GM23248 (cell line): ENCODE measurements around the gene CPSF4. TPM values are rescaled to one million over a fixed set of nuclear protein-coding genes. Genes with fewer than 3 reads are reported as not detected.

Source experiments
- DNase-seq: peaks from one replicate; pipeline ENCODE4 v3.0.0-alpha.2; 2015
- H2AFZ ChIP-seq: fragments of 200-600 bp; sonication (generic); 2 replicates; pipeline ENCODE4 v1.6.1; 2016; ENCODE audit warnings: antibody characterized with exemption
- H3F3A ChIP-seq: fragments of 200-600 bp; sonication (generic); 2 replicates; pipeline ENCODE4 v1.6.1; 2016; ENCODE audit warnings: mild to moderate bottlenecking, antibody characterized with exemption, mixed run types; ENCODE audit not compliant: insufficient read depth
- H3K27ac ChIP-seq: fragments of 200-600 bp; sonication (generic); 2 replicates; pipeline ENCODE4 v1.5.1; 2016; ENCODE audit warnings: mild to moderate bottlenecking
- H3K27me3 ChIP-seq: fragments of 200-600 bp; sonication (generic); replicated peaks from 2 replicates; pipeline ENCODE4 v1.6.1; 2016; ENCODE audit warnings: mild to moderate bottlenecking; ENCODE audit not compliant: insufficient read depth
- H3K36me3 ChIP-seq: fragments of 200-600 bp; sonication (generic); 2 replicates; pipeline ENCODE4 v1.6.1; 2016; ENCODE audit warnings: low read depth, mild to moderate bottlenecking
- H3K4me1 ChIP-seq: fragments of 200-600 bp; sonication (generic); 2 replicates; pipeline ENCODE4 v1.6.1; 2016; ENCODE audit warnings: mild to moderate bottlenecking; ENCODE audit not compliant: insufficient read depth
- H3K4me2 ChIP-seq: fragments of 200-600 bp; sonication (generic); one replicate; pipeline ENCODE4 v1.6.1; 2016; ENCODE audit warnings: mild to moderate bottlenecking; ENCODE audit not compliant: unreplicated experiment
- H3K4me3 ChIP-seq: fragments of 200-600 bp; sonication (generic); 2 replicates; pipeline ENCODE4 v1.5.1; 2016; ENCODE audit warnings: mild to moderate bottlenecking
- H3K79me2 ChIP-seq: fragments of 200-600 bp; sonication (generic); 2 replicates; pipeline ENCODE4 v1.6.1; 2016; ENCODE audit warnings: mild to moderate bottlenecking; ENCODE audit not compliant: insufficient read depth
- H3K9ac ChIP-seq: fragments of 200-600 bp; sonication (generic); 2 replicates; pipeline ENCODE4 v1.6.1; 2016; ENCODE audit warnings: mild to moderate bottlenecking
- H3K9me2 ChIP-seq: fragments of 200-600 bp; sonication (generic); 2 replicates; pipeline ENCODE4 v1.6.1; 2016; ENCODE audit warnings: mixed run types, mild to moderate bottlenecking, moderate library complexity; ENCODE audit not compliant: insufficient read depth
- H3K9me3 ChIP-seq: fragments of 200-600 bp; sonication (generic); one replicate; pipeline ENCODE4 v1.6.1; 2017; ENCODE audit warnings: low read depth
- H4K20me1 ChIP-seq: fragments of 200-600 bp; sonication (generic); 2 replicates; pipeline ENCODE4 v1.6.0; 2016; ENCODE audit not compliant: insufficient read depth
- EZH2 ChIP-seq: fragments of 200-600 bp; sonication (generic); IDR thresholded peaks from 2 replicates; pipeline ENCODE4 v1.6.1; 2018; ENCODE audit warnings: antibody characterized with exemption, mild to moderate bottlenecking; ENCODE audit not compliant: insufficient read depth, poor library complexity, severe bottlenecking
- EZH2phosphoT487 ChIP-seq: fragments of 200-600 bp; sonication (generic); IDR thresholded peaks from 2 replicates; pipeline ENCODE4 v1.6.1; 2018; ENCODE audit warnings: antibody characterized with exemption, moderate library complexity, mild to moderate bottlenecking, low read depth; ENCODE audit not compliant: insufficient read depth
- WGBS, 2 experiments: methylation state at CpG; one replicate each; pipeline ENCODE4 v1.1.6; 2015 to 2017; ENCODE audit warnings: low lambda C conversion rate in 2 of 2, low coverage in 1 of 2; ENCODE audit errors: missing lambda C conversion rate in 2 of 2; 5-methylcytosine and 5-hydroxymethylcytosine counted together
- in situ Hi-C: fragments of 300-500 bp; cut with MboI; formaldehyde crosslinking; loops from 2 replicates; pipeline ENCODE4 v1.15.0; 2020
- polyA plus RNA-seq: library from polyadenylated mRNA; unstranded; fragments of >200 nt; fragmentation: Nextera tagmentation; extraction: Ambion mirVana; gene quantifications from 2 replicates; pipeline ENCODE4 v1.2.1, GENCODE V29; 2016
- total RNA-seq: library from RNA; depleted of rRNA; stranded (reverse); fragments of >200 nt; shearing (Covaris generic); gene quantifications from 2 replicates; pipeline ENCODE4 v1.2.3, GENCODE V29; 2014

CPSF4 gene
- total and polyA plus RNA-seq, 2 experiments from 2014 or later: 19.5 to 44.9 TPM

GRCh38 chr7:99433158-99433557 is 5.6 kb upstream of the CPSF4 start:
- no peak for DNase-seq
- no peaks in the 10 kb centered on the region for H4K20me1 ChIP-seq
- H3K27ac ChIP-seq: no peak overlapping the region
- no peaks in the 10 kb centered on the region for H3K9me3 ChIP-seq
- no peak overlapping the region for H3K4me2 ChIP-seq
- no peaks in the 10 kb centered on the region for H3F3A ChIP-seq
- H3K79me2 ChIP-seq: peaks cover 23% of the 10 kb centered on the region
- no peak overlapping the region for H2AFZ ChIP-seq
- no peak overlapping the region for H3K9ac ChIP-seq
- in situ Hi-C loops: no loop called here
- no peaks in the 10 kb centered on the region for H3K27me3 ChIP-seq
- H3K4me3 ChIP-seq: no peak overlapping the region
- no peak for TF ChIP-seq EZH2
- TF ChIP-seq EZH2phosphoT487: no peak
- H3K4me1 ChIP-seq: no peaks in the 10 kb centered on the region
- H3K36me3 ChIP-seq: peaks cover 8% of the 10 kb centered on the region; the same call in 1 of the 2 replicates
- WGBS, 2 experiments: 89 to 91% methylated on average over 9 of the region's 9 CpGs
- no peaks in the 10 kb centered on the region for H3K9me2 ChIP-seq

DNA sequence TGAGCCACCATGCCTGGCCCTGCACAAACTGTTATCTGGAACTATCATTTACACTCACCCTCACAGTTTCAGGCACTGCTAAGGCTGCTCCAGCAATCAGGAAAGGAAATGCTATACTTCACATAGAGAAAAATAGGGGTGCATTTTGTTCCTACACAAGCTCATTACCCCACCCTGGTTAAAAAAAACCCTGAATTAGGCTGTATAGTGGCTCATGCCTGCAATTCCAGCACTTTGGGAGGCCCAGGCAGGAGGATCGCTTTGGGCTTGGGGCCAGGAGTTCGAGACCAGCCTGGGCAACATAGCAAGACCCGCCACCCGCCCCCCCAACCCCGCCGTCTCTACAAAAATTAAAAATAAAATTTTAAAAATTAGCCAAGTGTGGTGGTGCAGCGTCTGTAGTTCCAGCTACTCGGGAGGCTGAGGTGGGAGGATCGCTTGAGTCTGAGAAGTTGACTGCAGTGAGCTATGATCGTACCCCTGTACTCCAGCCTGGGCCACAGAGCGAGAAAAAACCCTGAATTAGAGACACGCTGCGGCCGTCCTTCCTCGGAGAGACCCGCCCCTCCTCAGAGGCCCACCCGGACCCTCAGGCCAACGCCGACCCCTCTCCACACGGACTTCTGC is 684 bp upstream of the CPSF4 start:
- peak overlapping the region; percentile 100 for H3K4me3 ChIP-seq
- H4K20me1 ChIP-seq: no peaks in the 10 kb centered on the region
- TF ChIP-seq EZH2: no peak
- TF ChIP-seq EZH2phosphoT487: no peak
- 0 out of 2 replicates have a peak, but pooled peaks cover 6% of the 10 kb centered on the region for H3K36me3 ChIP-seq
- H3K4me2 ChIP-seq: peak overlapping the region; percentile 88
- peak overlapping the region; percentile 92 for H3K9ac ChIP-seq
- H3K27me3 ChIP-seq: no peaks in the 10 kb centered on the region
- H2AFZ ChIP-seq: peak overlapping the region; percentile 99
- 18 to 22% methylated on average over 17 to 20 of the region's 20 CpGs for WGBS, 2 experiments
- H3K4me1 ChIP-seq: peaks cover 6% of the 10 kb centered on the region; the same call in 1 of the 2 replicates
- H3K27ac ChIP-seq: peak overlapping the region; percentile 54
- no peaks in the 10 kb centered on the region for H3K9me3 ChIP-seq
- DNase-seq: peak; percentile 41
- in situ Hi-C loops: no loop called here
- H3F3A ChIP-seq: no peaks in the 10 kb centered on the region
- H3K79me2 ChIP-seq: peaks cover 61% of the 10 kb centered on the region
- no peaks in the 10 kb centered on the region for H3K9me2 ChIP-seq

DNA sequence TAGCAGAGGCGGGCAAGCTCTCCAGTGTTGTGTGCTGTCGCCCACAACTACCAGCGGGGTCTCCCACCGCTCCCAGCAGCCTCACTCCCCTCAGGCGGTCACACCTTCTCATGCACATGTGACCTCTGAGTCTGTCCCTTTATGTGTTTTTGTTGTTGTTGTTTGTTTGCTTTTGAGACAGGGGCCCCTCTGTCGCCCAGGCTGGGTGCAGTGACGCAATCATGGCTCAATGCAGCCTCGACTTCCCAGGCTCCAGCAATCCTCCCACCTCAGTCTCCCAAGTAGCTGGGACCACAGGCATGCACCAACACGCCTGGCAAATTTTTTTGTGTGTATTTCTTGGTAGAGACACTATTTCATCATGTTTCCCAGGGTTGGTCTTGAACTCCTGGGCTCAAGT is 1.5 kb downstream of the CPSF4 start:
- Histone ChIP-seq H3K79me2 (peaks cover 75% of the 10 kb centered on the region), H3K4me3 (peak overlapping the region; percentile 100), H3K27me3 (no peaks in the 10 kb centered on the region), H2AFZ (no peak overlapping the region), H3K27ac (peak overlapping the region; percentile 65), H3K9ac (peak overlapping the region; percentile 92), H3K4me2 (peak overlapping the region; percentile 87), H3F3A (no peaks in the 10 kb centered on the region), H3K9me2 (no peaks in the 10 kb centered on the region), H3K4me1 (peaks cover 6% of the 10 kb centered on the region; the same call in 1 of the 2 replicates), H3K9me3 (no peaks in the 10 kb centered on the region), H3K36me3 (0 out of 2 replicates have a peak, but pooled peaks cover 6% of the 10 kb centered on the region), H4K20me1 (no peaks in the 10 kb centered on the region)
- TF ChIP-seq EZH2: no peak
- in situ Hi-C loops: no loop called here
- 87 to 90% methylated on average over 9 of the region's 9 CpGs for WGBS, 2 experiments
- DNase-seq: peak; percentile 42

- TF ChIP-seq EZH2 (no peak), EZH2phosphoT487 (no peak)
- H3K4me3 ChIP-seq: no peak overlapping the region
- no peak overlapping the region for H2AFZ ChIP-seq
- H3F3A ChIP-seq: no peaks in the 10 kb centered on the region
- no peaks in the 10 kb centered on the region for H3K27me3 ChIP-seq
- no peaks in the 10 kb centered on the region for H4K20me1 ChIP-seq
- no peak overlapping the region for H3K4me2 ChIP-seq
- H3K79me2 ChIP-seq: peaks cover 26% of the 10 kb centered on the region
- H3K9me3 ChIP-seq: no peaks in the 10 kb centered on the region
- no peak for DNase-seq
- H3K27ac ChIP-seq: no peak overlapping the region
- 85 to 95% methylated on average over 4 of the region's 4 CpGs for WGBS, 2 experiments
- H3K9me2 ChIP-seq: no peaks in the 10 kb centered on the region
- no peaks in the 10 kb centered on the region for H3K4me1 ChIP-seq
- in situ Hi-C loops: no loop called here
- H3K36me3 ChIP-seq: peaks cover 16% of the 10 kb centered on the region
- no peak overlapping the region for H3K9ac ChIP-seq
These were observed 7.4 kb downstream of the CPSF4 start for GRCh38 chr7:99446096-99446495.
